Endothelial cell of umbilical vein (primary cell): Measurements from ENCODE around the gene MAF. TPM values are rescaled to one million over a fixed set of nuclear protein-coding genes. Genes with fewer than 3 reads are reported as not detected.

Source experiments
- BruUV-seq: library from RNA; stranded (reverse); fragments of 400-500 nt; replicated peaks from 2 replicates; lab custom pipeline; 2021; lab: Mats Ljungman, UMichigan
- CTCF ChIA-PET: fragments of 300-600, 350-600 bp; sonication (Branson Sonifier 250); formaldehyde crosslinking; loops from one replicate; lab custom pipeline; 2021; ENCODE audit warnings: antibody characterized with exemption, inconsistent platforms; lab: Charles Lee
- POLR2A ChIA-PET: fragments of 300-600, 350-600 bp; sonication (Branson Sonifier 250); formaldehyde crosslinking; loops from one replicate; lab custom pipeline; 2021; ENCODE audit warnings: antibody characterized with exemption, inconsistent platforms; lab: Charles Lee
- DNase-seq: peaks from one replicate; pipeline ENCODE4 v3.0.0-alpha.2; 2011; ENCODE audit warnings: low read depth, low spot score
- FAIRE-seq: peaks from 2 replicates; lab custom pipeline; 2011; peaks lifted over from hg19 to GRCh38; lab: Jason Lieb, UNC
- H2AFZ ChIP-seq: 2 replicates; pipeline ENCODE4 v1.6.0; 2012; ENCODE audit warnings: low read depth, low read length, control low read depth, inconsistent platforms
- H3K27ac ChIP-seq: 2 replicates; pipeline ENCODE4 v1.5.1; 2011; ENCODE audit warnings: low read depth, mild to moderate bottlenecking, control low read depth, low read length, moderate library complexity; ENCODE audit not compliant: insufficient read depth
- H3K27me3 ChIP-seq, 2 experiments: 2 replicates each; pipeline versions ENCODE4 v1.6.0 to v1.6.1; 2011; ENCODE audit warnings: low read length in 2 of 2, mixed read lengths in 1 of 2; ENCODE audit not compliant: control insufficient read depth in 2 of 2, insufficient read depth in 2 of 2
- H3K36me3 ChIP-seq, 2 experiments: 2 replicates in 1 of 2; 3 replicates in 1 of 2; pipeline ENCODE4 v1.5.1; 2011; ENCODE audit warnings: low read length in 2 of 2, mild to moderate bottlenecking in 1 of 2, moderate library complexity in 1 of 2; ENCODE audit not compliant: control insufficient read depth in 2 of 2, insufficient read depth in 2 of 2; ENCODE audit errors: extremely low read depth in 1 of 2
- H3K4me1 ChIP-seq: 3 replicates; pipeline ENCODE4 v1.5.1; 2011; ENCODE audit warnings: mild to moderate bottlenecking, low read length; ENCODE audit not compliant: control insufficient read depth, insufficient read depth; ENCODE audit errors: extremely low read depth
- H3K4me2 ChIP-seq: 2 replicates; pipeline ENCODE4 v1.6.1; 2011; ENCODE audit warnings: low read length, control low read depth, mixed read lengths; ENCODE audit not compliant: insufficient read depth
- H3K4me3 ChIP-seq, 3 experiments: fragments of 200-600 bp in 1 of 3; sonication (generic), shearing (Covaris generic) in 1 of 3; replicated peaks in 1 of 3; 2 replicates each; pipeline ENCODE4 v1.5.1; 2011 to 2016; ENCODE audit warnings: control low read depth in 3 of 3, low read length in 3 of 3, mild to moderate bottlenecking in 2 of 3, inconsistent platforms in 1 of 3, low read depth in 1 of 3, moderate library complexity in 1 of 3; ENCODE audit not compliant: insufficient read depth in 1 of 3
- H3K79me2 ChIP-seq: 2 replicates; pipeline ENCODE4 v1.6.0; 2012; ENCODE audit warnings: low read length, inconsistent platforms; ENCODE audit not compliant: control insufficient read depth, insufficient read depth
- H3K9ac ChIP-seq: replicated peaks from 2 replicates; pipeline ENCODE3; 2011; ENCODE audit warnings: low read length, control low read depth; ENCODE audit not compliant: insufficient read depth; ENCODE audit errors: extremely low read depth
- H3K9me1 ChIP-seq: replicated peaks from 3 replicates; pipeline ENCODE4 v1.6.0; 2011; ENCODE audit warnings: mild to moderate bottlenecking, low read length; ENCODE audit not compliant: control insufficient read depth, insufficient read depth; ENCODE audit errors: extremely low read depth
- H3K9me3 ChIP-seq: replicated peaks from 2 replicates; pipeline ENCODE4 v1.5.1; 2012; ENCODE audit warnings: low read length, inconsistent platforms; ENCODE audit not compliant: control insufficient read depth, insufficient read depth
- H4K20me1 ChIP-seq: replicated peaks from 2 replicates; pipeline ENCODE3; 2011; ENCODE audit warnings: mild to moderate bottlenecking, low read length; ENCODE audit not compliant: control insufficient read depth, insufficient read depth; ENCODE audit errors: extremely low read depth
- EZH2 ChIP-seq: IDR thresholded peaks from 2 replicates; pipeline ENCODE4 v1.6.1; 2012; ENCODE audit warnings: borderline replicate concordance, low read depth, mild to moderate bottlenecking, moderate library complexity, low read length, inconsistent platforms; ENCODE audit not compliant: severe bottlenecking
- FOS ChIP-seq: IDR thresholded peaks from 2 replicates; pipeline ENCODE4 v1.6.1; 2011; ENCODE audit warnings: mild to moderate bottlenecking, low read length, moderate library complexity, borderline replicate concordance; ENCODE audit not compliant: insufficient read depth
- GATA2 ChIP-seq: IDR thresholded peaks from 2 replicates; pipeline ENCODE4 v1.7.0; 2011; ENCODE audit warnings: low read depth, mild to moderate bottlenecking, moderate library complexity, mixed read lengths, low read length; ENCODE audit not compliant: insufficient read length, insufficient read depth
- JUN ChIP-seq: IDR thresholded peaks from 2 replicates; pipeline ENCODE4 v1.6.1; 2011; ENCODE audit warnings: borderline replicate concordance, low read depth; ENCODE audit not compliant: insufficient read length, insufficient read depth
- MYC ChIP-seq: IDR thresholded peaks from one replicate; pipeline ENCODE4 v1.6.1; 2011; ENCODE audit warnings: mild to moderate bottlenecking, low read depth, low read length
- POLR2A ChIP-seq: IDR thresholded peaks from 2 replicates; pipeline ENCODE4 v1.6.1; 2012; ENCODE audit warnings: low read depth, mild to moderate bottlenecking, control low read depth, low read length
- POLR2AphosphoS5 ChIP-seq: IDR thresholded peaks from 2 replicates; pipeline ENCODE4 v1.6.1; 2012; ENCODE audit warnings: low read depth, mild to moderate bottlenecking, control low read depth, low read length, moderate library complexity; ENCODE audit not compliant: insufficient read depth
- dilution Hi-C: fragments of 300-500 bp; cut with MboI; formaldehyde crosslinking; loops from one replicate; pipeline ENCODE4 v1.15.0; 2019; ENCODE audit warnings: low sequenced_read_pairs; ENCODE audit not compliant: extremely low pct_ligation_motif_present
- intact Hi-C: fragments of 100-400 bp; cut with micrococcal nuclease; formaldehyde crosslinking; loops from one replicate; pipeline ENCODE4 v1.10.0; 2022
- polyA plus RNA-seq, 4 experiments: library from polyadenylated mRNA; depleted of rRNA in 3 of 4; stranded (reverse) in 3 of 4; unstranded in 1 of 4; fragments of >200 nt; gene quantifications; 2 replicates each; pipeline versions ENCODE4 v1.2.1 to v1.2.3, GENCODE V29; 2011 to 2012; ENCODE audit warnings: missing spikeins in 1 of 4
- total RNA-seq: library from RNA; stranded (reverse); gene quantifications from 2 replicates; pipeline ENCODE4 v1.2.3, GENCODE V29; 2021
- TF ChIP-seq, protein P1 (sequence below): IDR thresholded peaks from 2 replicates; pipeline ENCODE4 v1.6.1; 2011; ENCODE audit not compliant: insufficient read depth, insufficient read length
- TF ChIP-seq, protein P2 (sequence below), 2 donors: IDR thresholded peaks; 1 replicate in 1 of 2; 2 replicates in 1 of 2; pipeline ENCODE4 v1.5.1; 2011; ENCODE audit warnings: low read length in 2 of 2, mild to moderate bottlenecking in 2 of 2, moderate library complexity in 2 of 2, control low read depth in 1 of 2, inconsistent platforms in 1 of 2, low read depth in 1 of 2; ENCODE audit not compliant: insufficient read depth in 1 of 2; ENCODE audit errors: extremely low read depth in 1 of 2

The MAF gene
- total and polyA plus RNA-seq, 2 donors (not counting 3 experiments of a cell fraction or from before 2014, with no cell fraction given), result 0.04 to 0.33 TPM

DNA sequence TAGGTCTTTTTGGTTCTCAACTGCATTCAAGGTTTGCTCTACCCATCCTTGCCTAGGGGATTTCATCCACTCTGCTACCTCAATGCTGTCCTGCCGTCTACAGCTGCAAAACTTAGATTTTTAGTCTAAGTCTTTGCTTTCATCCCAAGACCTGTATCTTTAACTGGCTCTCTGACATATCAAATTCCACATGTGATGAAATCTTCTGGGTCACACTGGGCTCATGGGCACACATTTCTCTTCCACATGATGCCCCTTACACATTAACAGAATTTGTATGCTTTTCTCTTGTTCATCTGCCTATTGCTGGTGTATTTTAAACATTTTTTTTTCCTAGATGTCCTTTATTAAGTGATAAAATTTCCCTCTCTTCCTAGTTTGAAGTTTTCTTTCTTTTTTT, 39.6 kb downstream of the MAF start:
- Histone ChIP-seq H3K4me2 (no peak overlapping the region), H3K36me3 (no peaks in the 10 kb centered on the region), H3K9me1 (no peaks in the 10 kb centered on the region), H3K27ac (no peak overlapping the region), H3K27me3 (no peaks in the 10 kb centered on the region), H3K4me3 (no peak overlapping the region), H3K9ac (no peak overlapping the region), H2AFZ (no peak overlapping the region), H3K9me3 (peaks cover 2% of the 10 kb centered on the region), H3K79me2 (no peaks in the 10 kb centered on the region), H3K4me1 (no peaks in the 10 kb centered on the region), H4K20me1 (no peaks in the 10 kb centered on the region)
- TF ChIP-seq MYC (no peak), POLR2A (no peak), FOS (no peak), POLR2AphosphoS5 (no peak), JUN (no peak), GATA2 (no peak), EZH2 (no peak)
- TF ChIP-seq, protein P1, sequence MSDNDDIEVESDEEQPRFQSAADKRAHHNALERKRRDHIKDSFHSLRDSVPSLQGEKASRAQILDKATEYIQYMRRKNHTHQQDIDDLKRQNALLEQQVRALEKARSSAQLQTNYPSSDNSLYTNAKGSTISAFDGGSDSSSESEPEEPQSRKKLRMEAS, result no peak
- TF ChIP-seq, protein P2, sequence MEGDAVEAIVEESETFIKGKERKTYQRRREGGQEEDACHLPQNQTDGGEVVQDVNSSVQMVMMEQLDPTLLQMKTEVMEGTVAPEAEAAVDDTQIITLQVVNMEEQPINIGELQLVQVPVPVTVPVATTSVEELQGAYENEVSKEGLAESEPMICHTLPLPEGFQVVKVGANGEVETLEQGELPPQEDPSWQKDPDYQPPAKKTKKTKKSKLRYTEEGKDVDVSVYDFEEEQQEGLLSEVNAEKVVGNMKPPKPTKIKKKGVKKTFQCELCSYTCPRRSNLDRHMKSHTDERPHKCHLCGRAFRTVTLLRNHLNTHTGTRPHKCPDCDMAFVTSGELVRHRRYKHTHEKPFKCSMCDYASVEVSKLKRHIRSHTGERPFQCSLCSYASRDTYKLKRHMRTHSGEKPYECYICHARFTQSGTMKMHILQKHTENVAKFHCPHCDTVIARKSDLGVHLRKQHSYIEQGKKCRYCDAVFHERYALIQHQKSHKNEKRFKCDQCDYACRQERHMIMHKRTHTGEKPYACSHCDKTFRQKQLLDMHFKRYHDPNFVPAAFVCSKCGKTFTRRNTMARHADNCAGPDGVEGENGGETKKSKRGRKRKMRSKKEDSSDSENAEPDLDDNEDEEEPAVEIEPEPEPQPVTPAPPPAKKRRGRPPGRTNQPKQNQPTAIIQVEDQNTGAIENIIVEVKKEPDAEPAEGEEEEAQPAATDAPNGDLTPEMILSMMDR (IDR thresholded peaks at IDR 0.05; ENCODE audit: extremely low read depth in 1 of 2, insufficient read depth in 1 of 2, low read depth in 1 of 2, low read length in 2 of 2), result no peak
- ChIA-PET POLR2A (no interaction called here), CTCF (interaction anchor here (0.7 kb wide), 1 partner anchor 831 kb away, joined by 3 read pairs; no protein-coding TSS in a partner anchor)
- BruUV-seq, result no TSS peak
- dilution Hi-C loops (no loop called here), intact Hi-C loops (no loop called here)
- DNase-seq, result no peak
- no peak for FAIRE-seq
